Fibroblast of lung (primary cell): ENCODE results near the gene C1QTNF9.
"Not testable (repeated sequence)": the region's sequence is repeated elsewhere in the genome, so short reads cannot be mapped to it uniquely, and the experiment has no call there.

Experiments
- CTCF ChIP-seq, 2 donors: IDR thresholded peaks in 1 of 2; conservative IDR thresholded peaks in 1 of 2; 1 replicate in 1 of 2; 2 replicates in 1 of 2; pipeline ENCODE4 v1.5.1; 2011 to 2012; ENCODE audit warnings: low read length in 2 of 2, control low read depth in 1 of 2, inconsistent platforms in 1 of 2, low read depth in 1 of 2, mild to moderate bottlenecking in 1 of 2
- EZH2 ChIP-seq: IDR thresholded peaks from 2 replicates; pipeline ENCODE4 v1.5.1; 2012; ENCODE audit warnings: low read length, control low read depth, mild to moderate bottlenecking; ENCODE audit errors: missing control alignments

- not testable (repeated sequence) for TF ChIP-seq CTCF (conservative IDR thresholded peaks at IDR 0.05 in 1 of 2, IDR thresholded peaks at IDR 0.05 in 1 of 2; ENCODE audit: low read depth in 1 of 2, low read length in 2 of 2); EZH2
These were observed 49.9 kb downstream of the C1QTNF9 start for GRCh38 chr13:24359252-24359651.
